SK-N-SH treated with all-trans-retinoic acid at 6 μM for 48 hours (cell line): Measurements from ENCODE around the gene KCNA10.

Source experiments
- ATAC-seq: fragments of 200-7000 bp; cut with Tn5 transposase; 3 replicates; pipeline ENCODE4 v1.9.1; 2020; ENCODE audit warnings: mild to moderate bottlenecking, moderate library complexity
- BACH2 ChIP-seq: fragments of 250-450 bp; sonication (Bioruptor Pico); IDR thresholded peaks from 2 replicates; pipeline ENCODE4 v1.9.0; 2021; ENCODE audit warnings: mild to moderate bottlenecking, borderline replicate concordance
- CSDC2 ChIP-seq: fragments of 250-450 bp; sonication (Bioruptor Pico); IDR thresholded peaks from 2 replicates; pipeline ENCODE4 v1.5.0; 2020; ENCODE audit warnings: mild to moderate bottlenecking, moderate library complexity
- CSRNP3 ChIP-seq: fragments of 250-450 bp; sonication (Bioruptor Pico); IDR thresholded peaks from 2 replicates; pipeline ENCODE4 v1.5.1; 2021; ENCODE audit warnings: mild to moderate bottlenecking, moderate library complexity
- ESRRG ChIP-seq: fragments of 250-450 bp; sonication (Bioruptor Pico); IDR thresholded peaks from 2 replicates; pipeline ENCODE4 v1.6.1; 2021; ENCODE audit warnings: mild to moderate bottlenecking
- GLIS3 ChIP-seq: fragments of 250-450 bp; sonication (Bioruptor Pico); IDR thresholded peaks from 2 replicates; pipeline ENCODE4 v1.5.0; 2020; ENCODE audit warnings: mild to moderate bottlenecking, moderate library complexity
- ISL1 ChIP-seq: fragments of 250-450 bp; sonication (Bioruptor Pico); IDR thresholded peaks from 2 replicates; pipeline ENCODE4 v2.1.2; 2022; ENCODE audit warnings: mild to moderate bottlenecking, moderate library complexity
- OSR1 ChIP-seq: fragments of 250-450 bp; sonication (Bioruptor Pico); IDR thresholded peaks from 2 replicates; pipeline ENCODE4 v1.8.0; 2022; ENCODE audit warnings: moderate library complexity, mild to moderate bottlenecking, inconsistent platforms
- PPARA ChIP-seq: fragments of 250-450 bp; sonication (Bioruptor Pico); IDR thresholded peaks from 2 replicates; pipeline ENCODE4 v1.5.0; 2020; ENCODE audit warnings: mild to moderate bottlenecking, borderline replicate concordance
- RARB ChIP-seq: fragments of 250-450 bp; sonication (Bioruptor Pico); IDR thresholded peaks from 2 replicates; pipeline ENCODE4 v1.8.0; 2021; ENCODE audit warnings: mild to moderate bottlenecking, moderate library complexity
- SNAI2 ChIP-seq: fragments of 250-450 bp; sonication (Bioruptor Pico); IDR thresholded peaks from 2 replicates; pipeline ENCODE4 v1.5.0; 2020; ENCODE audit warnings: mild to moderate bottlenecking, moderate library complexity
- TCF4 ChIP-seq: fragments of 250-450 bp; sonication (Bioruptor Pico); IDR thresholded peaks from 2 replicates; pipeline ENCODE4 v1.8.0; 2021; ENCODE audit warnings: mild to moderate bottlenecking, moderate library complexity, borderline replicate concordance
- TSHZ2 ChIP-seq: fragments of 250-450 bp; sonication (Bioruptor Pico); IDR thresholded peaks from 2 replicates; pipeline ENCODE4 v1.5.0; 2020; ENCODE audit warnings: mild to moderate bottlenecking, moderate library complexity
- ZC3H10 ChIP-seq: fragments of 250-450 bp; sonication (Bioruptor Pico); IDR thresholded peaks from 2 replicates; pipeline ENCODE4 v1.5.1; 2021; ENCODE audit warnings: mild to moderate bottlenecking, moderate library complexity
- ZFP3 ChIP-seq: fragments of 250-450 bp; sonication (Bioruptor Pico); IDR thresholded peaks from 2 replicates; pipeline ENCODE4 v1.5.0; 2020; ENCODE audit warnings: mild to moderate bottlenecking, moderate library complexity
- ZFP30 ChIP-seq: fragments of 450-650 bp; formaldehyde crosslinking; IDR thresholded peaks from 2 replicates; pipeline ENCODE4 v1.5.0; 2022; ENCODE audit warnings: mild to moderate bottlenecking, moderate library complexity
- ZNF565 ChIP-seq: fragments of 450-650 bp; formaldehyde crosslinking; conservative IDR thresholded peaks from 2 replicates; pipeline ENCODE4 v1.5.0; 2020; ENCODE audit warnings: low read depth, mild to moderate bottlenecking, moderate library complexity
- ZNF70 ChIP-seq: fragments of 450-650 bp; formaldehyde crosslinking; IDR thresholded peaks from 2 replicates; pipeline ENCODE4 v1.5.0; 2020; ENCODE audit warnings: mild to moderate bottlenecking, moderate library complexity
- ZNF8 ChIP-seq: fragments of 450-650 bp; formaldehyde crosslinking; IDR thresholded peaks from 2 replicates; pipeline ENCODE4 v1.5.0; 2020; ENCODE audit warnings: mild to moderate bottlenecking, moderate library complexity

Gene KCNA10

GRCh38 chr1:110559157-110559556, 40.2 kb upstream of the KCNA10 start:
- ATAC-seq, result no peak
- TF ChIP-seq CSDC2, result no peak
- no peak for TF ChIP-seq CSRNP3 (CRISPR knock-in tag)
- TF ChIP-seq TSHZ2 (CRISPR knock-in tag), result no peak
- TF ChIP-seq ZFP30 (CRISPR knock-in tag), result no peak
- TF ChIP-seq BACH2 (CRISPR knock-in tag), result no peak
- no peak for TF ChIP-seq SNAI2 (CRISPR knock-in tag)
- no peak for TF ChIP-seq ESRRG (CRISPR knock-in tag)
- no peak for TF ChIP-seq ZNF565
- TF ChIP-seq GLIS3, result no peak
- TF ChIP-seq, all 23 proteins: peak for 0

GRCh38 chr1:110557481-110557880, 38.5 kb upstream of the KCNA10 start:
- no peak for ATAC-seq
- TF ChIP-seq ZFP3 (CRISPR knock-in tag) (no peak), ZNF8 (CRISPR knock-in tag) (no peak), ESRRG (CRISPR knock-in tag) (no peak), PPARA (CRISPR knock-in tag) (no peak), OSR1 (no peak), ISL1 (no peak), GLIS3 (no peak), ZC3H10 (no peak), BACH2 (CRISPR knock-in tag) (no peak), CSRNP3 (CRISPR knock-in tag) (no peak), TCF4 (CRISPR knock-in tag) (no peak), TSHZ2 (CRISPR knock-in tag) (no peak)

GRCh38 chr1:110556471-110556807, 37.5 kb upstream of the KCNA10 start:
- TF ChIP-seq TSHZ2 (CRISPR knock-in tag) (no peak), RARB (CRISPR knock-in tag) (no peak), CSRNP3 (CRISPR knock-in tag) (no peak), ZFP30 (CRISPR knock-in tag) (no peak), SNAI2 (CRISPR knock-in tag) (no peak), ZNF70 (CRISPR knock-in tag) (no peak), ZNF8 (CRISPR knock-in tag) (no peak), GLIS3 (no peak), ZFP3 (CRISPR knock-in tag) (no peak)

More at GRCh38 chr1:110556471-110556807, 37.5 kb upstream of the KCNA10 start:
- ATAC-seq, result no peak; the same call in 2 of the 3 replicates
